CD14-positive monocyte (primary cell): ENCODE results near the gene KHDRBS1. TPM values are rescaled to one million over a fixed set of nuclear protein-coding genes. Genes with fewer than 3 reads are reported as not detected.
A peak's percentile ranks its signal among the peaks of the same experiment; 100 is the strongest.

Source experiments
- DNase-seq, 3 donors: peaks; one replicate each; pipeline ENCODE4 v3.0.0-alpha.2; 2011 to 2022
- H2AFZ ChIP-seq: 2 replicates; pipeline ENCODE4 v1.6.0; 2012; ENCODE audit warnings: mild to moderate bottlenecking, low read depth, low read length, inconsistent platforms; ENCODE audit not compliant: insufficient read depth, poor library complexity, severe bottlenecking
- H3K27ac ChIP-seq, 2 donors: 1 replicate in 1 of 2; 2 replicates in 1 of 2; pipeline ENCODE4 v1.5.1; 2012 to 2013; ENCODE audit warnings: low read length in 2 of 2, control low read depth in 1 of 2, inconsistent platforms in 1 of 2, low read depth in 1 of 2, mild to moderate bottlenecking in 1 of 2
- H3K27me3 ChIP-seq, 2 donors: one replicate each; pipeline versions ENCODE4 v1.6.0 to v1.6.1; 2011 to 2013; ENCODE audit warnings: low read length in 2 of 2; ENCODE audit not compliant: control insufficient read depth in 2 of 2, insufficient read depth in 2 of 2
- H3K36me3 ChIP-seq, 2 donors: replicated peaks in 1 of 2; 1 replicate in 1 of 2; 2 replicates in 1 of 2; pipeline versions ENCODE4 v1.5.1 to v1.6.1; 2012 to 2013; ENCODE audit warnings: low read length in 2 of 2, control low read depth in 1 of 2, inconsistent platforms in 1 of 2, mild to moderate bottlenecking in 1 of 2; ENCODE audit not compliant: insufficient read depth in 2 of 2, control insufficient read depth in 1 of 2
- H3K4me1 ChIP-seq, 2 donors: 1 replicate in 1 of 2; 2 replicates in 1 of 2; pipeline versions ENCODE4 v1.5.1 to v1.6.1; 2012 to 2013; ENCODE audit warnings: low read length in 2 of 2, control low read depth in 1 of 2, inconsistent platforms in 1 of 2, mild to moderate bottlenecking in 1 of 2, moderate library complexity in 1 of 2; ENCODE audit not compliant: insufficient read depth in 2 of 2, control insufficient read depth in 1 of 2
- H3K4me2 ChIP-seq: replicated peaks from 2 replicates; pipeline ENCODE3; 2012; ENCODE audit warnings: low read length, moderate library complexity, mild to moderate bottlenecking; ENCODE audit not compliant: poor library complexity, severe bottlenecking; ENCODE audit errors: extremely low read depth
- H3K4me3 ChIP-seq, 3 experiments: fragments of 200-600 bp in 1 of 3; sonication (generic) in 1 of 3; replicated peaks in 1 of 3; 1 replicate in 2 of 3; 2 replicates in 1 of 3; pipeline ENCODE4 v1.5.1; 2011 to 2013; ENCODE audit warnings: low read length in 3 of 3, mild to moderate bottlenecking in 3 of 3, control low read depth in 2 of 3, low read depth in 2 of 3, inconsistent platforms in 1 of 3, moderate library complexity in 1 of 3
- H3K79me2 ChIP-seq: 2 replicates; pipeline ENCODE4 v1.6.0; 2012; ENCODE audit warnings: mild to moderate bottlenecking, control low read depth, inconsistent platforms, low read length, moderate library complexity; ENCODE audit not compliant: insufficient read depth
- H3K9ac ChIP-seq: 2 replicates; pipeline ENCODE4 v1.6.0; 2017; ENCODE audit warnings: low read length, mild to moderate bottlenecking; ENCODE audit not compliant: insufficient read depth, poor library complexity, severe bottlenecking
- H3K9me3 ChIP-seq, 2 donors: replicated peaks in 1 of 2; 1 replicate in 1 of 2; 2 replicates in 1 of 2; pipeline versions ENCODE4 v1.5.1 to v1.6.1; 2012 to 2013; ENCODE audit warnings: low read length in 2 of 2, control low read depth in 1 of 2; ENCODE audit not compliant: control insufficient read depth in 1 of 2, insufficient read depth in 1 of 2
- H4K20me1 ChIP-seq: 2 replicates; pipeline ENCODE4 v1.6.0; 2012; ENCODE audit warnings: mild to moderate bottlenecking, low read length, control low read depth, moderate library complexity; ENCODE audit not compliant: insufficient read depth
- H3K27ac Mint-ChIP-seq, 7 donors: one replicate each; pipeline ENCODE4 v1.8.0; 2020; ENCODE audit warnings: mild to moderate bottlenecking in 7 of 7, mixed read lengths in 7 of 7, moderate library complexity in 6 of 7, inconsistent platforms in 2 of 7
- H3K27me3 Mint-ChIP-seq, 3 donors: one replicate each; pipeline ENCODE4 v1.8.0; 2021 to 2022; ENCODE audit warnings: low read depth in 3 of 3, mild to moderate bottlenecking in 3 of 3, mixed read lengths in 3 of 3, moderate library complexity in 3 of 3, inconsistent platforms in 1 of 3
- H3K36me3 Mint-ChIP-seq, 2 donors: one replicate each; pipeline ENCODE4 v1.8.0; 2020; ENCODE audit warnings: mixed read lengths in 2 of 2, inconsistent platforms in 1 of 2, mild to moderate bottlenecking in 1 of 2
- H3K4me1 Mint-ChIP-seq: one replicate; pipeline ENCODE4 v1.8.0; 2020; ENCODE audit warnings: mild to moderate bottlenecking, mixed read lengths
- H3K4me3 Mint-ChIP-seq, 2 donors: one replicate each; pipeline ENCODE4 v1.8.0; 2020; ENCODE audit warnings: mild to moderate bottlenecking in 2 of 2, mixed read lengths in 2 of 2, moderate library complexity in 1 of 2
- H3K9me3 Mint-ChIP-seq, 7 donors: one replicate each; pipeline ENCODE4 v1.8.0; 2020 to 2022; ENCODE audit warnings: mixed read lengths in 7 of 7, mild to moderate bottlenecking in 6 of 7, moderate library complexity in 6 of 7, inconsistent platforms in 2 of 7
- CTCF ChIP-seq: fragments of 200-600 bp; IDR thresholded peaks from one replicate; pipeline ENCODE4 v1.8.0; 2022; ENCODE audit warnings: antibody characterized with exemption, mild to moderate bottlenecking
- whole genome bisulfite sequencing: methylation state at CpG from one replicate; pipeline ENCODE4 v1.1.5; 2013; ENCODE audit warnings: missing lambda C conversion rate; ENCODE audit not compliant: insufficient coverage; 5-methylcytosine and 5-hydroxymethylcytosine counted together
- intact Hi-C, 2 donors: fragments of 100-400 bp; cut with micrococcal nuclease; formaldehyde crosslinking; loops; one replicate each; pipeline versions ENCODE4 v1.15.0 to v1.15.1; 2023
- polyA plus RNA-seq, 3 donors: library from polyadenylated mRNA; depleted of rRNA in 1 of 3; unstranded in 2 of 3; stranded (reverse) in 1 of 3; fragments of 300-500 nt in 2 of 3; fragments of >200 nt in 1 of 3; fragmentation: Illumina TruSeq in 2 of 3; gene quantifications; 1 replicate in 2 of 3; 2 replicates in 1 of 3; pipeline ENCODE4 v1.2.3, GENCODE V29; 2012 to 2021

KHDRBS1 gene
- polyA plus RNA-seq, 3 donors = 40.7 to 65.6 (median 51.6) TPM

DNA sequence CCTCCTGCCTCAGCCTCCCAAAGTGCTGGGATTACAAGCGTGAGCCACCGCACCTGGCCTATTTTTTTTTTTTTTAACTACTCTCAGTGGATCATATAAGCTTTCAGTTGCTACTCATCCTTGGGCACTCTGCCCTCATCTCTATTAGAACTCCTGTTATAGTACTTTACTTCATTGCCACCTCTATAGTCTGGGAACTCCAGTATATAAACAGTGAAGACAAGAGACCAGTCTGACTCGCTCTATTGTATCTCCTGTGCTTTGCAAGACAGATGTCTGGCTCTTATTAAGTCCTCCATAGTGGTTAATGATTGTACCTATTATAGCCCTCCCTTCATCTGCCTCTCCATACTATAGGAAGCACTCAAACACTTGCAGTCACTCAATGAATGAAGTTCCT, 15.1 kb downstream of the KHDRBS1 start:
- peak overlapping the region in 1 of 7 donors; percentile 26 for H3K27ac Mint-ChIP-seq
- Histone ChIP-seq H3K4me2 (no peak overlapping the region), H3K27me3 (no peaks in the 10 kb centered on the region), H4K20me1 (peaks cover 100% of the 10 kb centered on the region), H3K9ac (no peak overlapping the region), H3K4me3 (no peak overlapping the region), H3K27ac (no peak overlapping the region), H2AFZ (no peak overlapping the region), H3K9me3 (no peaks in the 10 kb centered on the region), H3K4me1 (peaks cover 0 to 4% of the 10 kb centered on the region in 2 donors), H3K36me3 (peaks cover 37 to 66% of the 10 kb centered on the region in 2 donors), H3K79me2 (peaks cover 99% of the 10 kb centered on the region)
- no peak for TF ChIP-seq CTCF
- 100% methylated on average over 2 of the region's 3 CpGs for WGBS
- peaks cover 7% of the 10 kb centered on the region for H3K4me1 Mint-ChIP-seq
- intact Hi-C loops = no loop called here
- no peak for DNase-seq
- no peaks in the 10 kb centered on the region for H3K9me3 Mint-ChIP-seq
- no peaks in the 10 kb centered on the region for H3K27me3 Mint-ChIP-seq
- peaks cover 37 to 63% of the 10 kb centered on the region in 2 donors for H3K36me3 Mint-ChIP-seq
- H3K4me3 Mint-ChIP-seq = no peak overlapping the region

GRCh38 chr1:32031578-32032274, 18.1 kb downstream of the KHDRBS1 start:
- DNase-seq = no peak
- H3K79me2 ChIP-seq = peaks cover 96% of the 10 kb centered on the region
- 97% methylated on average over 7 of the region's 8 CpGs for WGBS
- no peak overlapping the region for H3K4me3 Mint-ChIP-seq
- peaks cover 58 to 77% of the 10 kb centered on the region in 2 donors for H3K36me3 Mint-ChIP-seq
- H3K9me3 Mint-ChIP-seq = no peaks in the 10 kb centered on the region
- H3K27me3 Mint-ChIP-seq = no peaks in the 10 kb centered on the region
- no peak overlapping the region for H3K9ac ChIP-seq
- H3K27ac Mint-ChIP-seq = peak overlapping the region in 3 of 7 donors; percentile 6 to 40 (median 7)
- H3K4me2 ChIP-seq = no peak overlapping the region
- peaks cover 100% of the 10 kb centered on the region for H4K20me1 ChIP-seq
- H3K4me1 Mint-ChIP-seq = no peaks in the 10 kb centered on the region
- no peaks in the 10 kb centered on the region for H3K4me1 ChIP-seq
- H3K36me3 ChIP-seq = peaks cover 52 to 71% of the 10 kb centered on the region in 2 donors
- no peaks in the 10 kb centered on the region for H3K27me3 ChIP-seq
- H3K4me3 ChIP-seq = no peak overlapping the region
- H3K9me3 ChIP-seq = no peaks in the 10 kb centered on the region
- no peak for TF ChIP-seq CTCF
- no peak overlapping the region for H2AFZ ChIP-seq
- intact Hi-C loops = no loop called here
- H3K27ac ChIP-seq = no peak overlapping the region
